ENCODE data around the gene MGRN1. TPM values are rescaled to one million over a fixed set of nuclear protein-coding genes. Genes with fewer than 3 reads are reported as not detected.

The MGRN1 gene
- total RNA-seq, 4 donors from 2014 or later, result 40.3 to 75.6 (median 48.5) TPM

GRCh38 chr16:4729876-4730275, 105.2 kb downstream of the MGRN1 start:
- WGBS, result 93% methylated on average over 12 of the region's 15 CpGs
- peaks cover 28 to 63% (median 51%) of the 10 kb centered on the region in 4 donors for H3K36me3 ChIP-seq
- H3K27ac ChIP-seq (replicated peaks in 1 of 4), result no peak overlapping the region
- H3K4me3 ChIP-seq, result no peak overlapping the region
- DNase-seq (ENCODE audit: extremely low spot score), result no peak
- H3K4me1 ChIP-seq, result peaks cover 5 to 17% (median 11%) of the 10 kb centered on the region in 4 donors
- intact Hi-C loops (cut with DNase I), result loop anchor here (5.0 to 10.0 kb wide), 2 partner anchors 72 to 225 kb away; partner anchors contain the start of genes ROGDI and SEC14L5
- TF ChIP-seq POLR2AphosphoS5 (IDR thresholded peaks at IDR 0.05) (no peak), CTCF (IDR thresholded peaks at IDR 0.05) (no peak), EP300 (IDR thresholded peaks at IDR 0.05) (no peak), POLR2A (IDR thresholded peaks at IDR 0.05; ENCODE audit: low read depth) (no peak)
- H3K9me3 ChIP-seq, result no peaks in the 10 kb centered on the region
- peaks cover 0 to 3% (median 0%) of the 10 kb centered on the region in 4 donors for H3K27me3 ChIP-seq

- peaks cover 0 to 3% (median 0%) of the 10 kb centered on the region in 4 donors for H3K27me3 ChIP-seq
- no peaks in the 10 kb centered on the region for H3K9me3 ChIP-seq
- peaks cover 12 to 27% (median 19%) of the 10 kb centered on the region in 4 donors for H3K4me1 ChIP-seq
- peaks cover 9 to 29% (median 25%) of the 10 kb centered on the region in 4 donors for H3K36me3 ChIP-seq
- peak overlapping the region; percentile 79 to 97 (median 88) for H3K27ac ChIP-seq (replicated peaks in 1 of 4)
- no peak for DNase-seq (ENCODE audit: extremely low spot score)
- intact Hi-C loops (cut with DNase I), result loop anchor here (5.0 to 10.0 kb wide), 2 partner anchors 69 to 222 kb away; partner anchors contain the start of genes ROGDI and SEC14L5
- TF ChIP-seq EP300 (IDR thresholded peaks at IDR 0.05), result no peak
- TF ChIP-seq CTCF (IDR thresholded peaks at IDR 0.05), result no peak
- no peak for TF ChIP-seq POLR2AphosphoS5 (IDR thresholded peaks at IDR 0.05)
- TF ChIP-seq POLR2A (IDR thresholded peaks at IDR 0.05; ENCODE audit: low read depth), result no peak
- peak overlapping the region; percentile 82 to 99 (median 90) for H3K4me3 ChIP-seq
- WGBS, result 34% methylated on average over 17 of the region's 17 CpGs
Measured at GRCh38 chr16:4733211-4733742, 108.7 kb downstream of the MGRN1 start.

- H3K27ac ChIP-seq (replicated peaks in 1 of 4), result peak overlapping the region; percentile 79 to 97 (median 88)
Measured at GRCh38 chr16:4733747-4734062, 109.1 kb downstream of the MGRN1 start.

GRCh38 chr16:4734063-4734729, 109.6 kb downstream of the MGRN1 start, which contains the start of the genes ANKS3 and DNAAF8:
Gene ANKS3, minus strand, starts transcription at chr16:4734271. Its CDS starts 4,122 bp downstream, at chr16:4730149.
Gene DNAAF8, plus strand, starts transcription at chr16:4734537. Its CDS starts 1,978 bp downstream, at chr16:4736515.
- H3K9me3 ChIP-seq, result no peaks in the 10 kb centered on the region
- peaks cover 12 to 27% (median 19%) of the 10 kb centered on the region in 4 donors for H3K4me1 ChIP-seq
- peaks cover 2 to 19% (median 16%) of the 10 kb centered on the region in 4 donors for H3K36me3 ChIP-seq
- intact Hi-C loops (cut with DNase I), result loop anchor here (5.0 to 10.0 kb wide), 2 partner anchors 68 to 221 kb away; partner anchors contain the start of genes ROGDI and SEC14L5
- H3K27me3 ChIP-seq, result peaks cover 0 to 3% (median 0%) of the 10 kb centered on the region in 4 donors
- peak within 1 kb of the TSS; percentile 79 to 97 (median 88) for H3K27ac ChIP-seq (replicated peaks in 1 of 4)
- DNase-seq (ENCODE audit: extremely low spot score), result peak; percentile 98
- peak within 1 kb of the TSS; percentile 82 to 99 (median 90) for H3K4me3 ChIP-seq
- TF ChIP-seq CTCF (IDR thresholded peaks at IDR 0.05) (peak in 1 of 3 experiments; percentile 11), EP300 (IDR thresholded peaks at IDR 0.05) (no peak), POLR2AphosphoS5 (IDR thresholded peaks at IDR 0.05) (peak; percentile 69 to 93), POLR2A (IDR thresholded peaks at IDR 0.05; ENCODE audit: low read depth) (no peak)
- 0% methylated on average over 25 of the region's 70 CpGs for WGBS

More at GRCh38 chr16:4733747-4734062, 109.1 kb downstream of the MGRN1 start:
- DNase-seq (ENCODE audit: extremely low spot score), result no peak
- intact Hi-C loops (cut with DNase I), result loop anchor here (5.0 to 10.0 kb wide), 2 partner anchors 69 to 221 kb away; partner anchors contain the start of genes ROGDI and SEC14L5
- Histone ChIP-seq H3K4me3 (peak overlapping the region; percentile 82 to 99 (median 90)), H3K4me1 (peaks cover 12 to 27% (median 19%) of the 10 kb centered on the region in 4 donors), H3K9me3 (no peaks in the 10 kb centered on the region), H3K36me3 (peaks cover 7 to 24% (median 21%) of the 10 kb centered on the region in 4 donors), H3K27me3 (peaks cover 0 to 3% (median 0%) of the 10 kb centered on the region in 4 donors)
- 0% methylated on average over 3 of the region's 19 CpGs for WGBS
- no peak for TF ChIP-seq EP300 (IDR thresholded peaks at IDR 0.05)

All from esophagus muscularis mucosa (tissue), 4 donors.